Ovary (tissue), 3 donors: Measurements from ENCODE around the gene NWD2.

Experiments
- CTCF ChIP-seq, 3 donors: fragments of 450-650 bp in 2 of 3; fragments of 200-600 bp in 1 of 3; IDR thresholded peaks; one replicate each; pipeline versions ENCODE4 v1.5.1 to v1.8.0; 2016 to 2022; ENCODE audit warnings: antibody characterized with exemption in 3 of 3, mild to moderate bottlenecking in 1 of 3
- EP300 ChIP-seq: sonication (generic); formaldehyde crosslinking; IDR thresholded peaks from one replicate; pipeline ENCODE4 v1.6.1; 2017; ENCODE audit warnings: antibody characterized with exemption
- donor health status: DM: no; HTN: no; CAD: no.

GRCh38 chr4:37463033-37463856, 218.7 kb downstream of the NWD2 start:
- TF ChIP-seq EP300 (no peak), CTCF (IDR thresholded peaks at IDR 0.05) (no peak)
